IPS-20b (cell line): ENCODE results near the gene CDKN2AIP.
"Not testable (repeated sequence)": the region's sequence is repeated elsewhere in the genome, so short reads cannot be mapped to it uniquely, and the experiment has no call there.

ENCODE experiments used
- H3K27ac ChIP-seq: one replicate; pipeline ENCODE4 v1.5.1; 2013; ENCODE audit warnings: low read length
- H3K27me3 ChIP-seq: 2 replicates; pipeline ENCODE4 v1.6.1; 2013; ENCODE audit warnings: mild to moderate bottlenecking, low read length, inconsistent platforms; ENCODE audit not compliant: insufficient read depth
- H3K36me3 ChIP-seq: 2 replicates; pipeline ENCODE4 v1.6.1; 2013; ENCODE audit warnings: low read depth, mild to moderate bottlenecking, inconsistent platforms, low read length, moderate library complexity; ENCODE audit not compliant: insufficient read depth
- H3K4me1 ChIP-seq: 2 replicates; pipeline ENCODE4 v1.6.1; 2013; ENCODE audit warnings: mild to moderate bottlenecking, control low read depth, inconsistent platforms, low read length, moderate library complexity; ENCODE audit not compliant: insufficient read depth
- H3K4me3 ChIP-seq: 2 replicates; pipeline ENCODE4 v1.5.1; 2013; ENCODE audit warnings: mild to moderate bottlenecking, low read length, inconsistent platforms
- H3K9ac ChIP-seq: 2 replicates; pipeline ENCODE4 v1.6.1; 2013; ENCODE audit warnings: low read depth, mild to moderate bottlenecking, inconsistent platforms, low read length, moderate library complexity
- H3K9me3 ChIP-seq: 2 replicates; pipeline ENCODE4 v1.6.1; 2013; ENCODE audit warnings: mild to moderate bottlenecking, low read depth, low read length, inconsistent platforms; ENCODE audit not compliant: insufficient read depth

The CDKN2AIP gene

GRCh38 chr4:183482515-183483095 lies 38.2 kb downstream of the CDKN2AIP start:
- not testable (repeated sequence) for H3K4me1 ChIP-seq, H3K27ac ChIP-seq, H3K4me3 ChIP-seq

GRCh38 chr4:183483997-183484396 lies 39.6 kb downstream of the CDKN2AIP start:
- no peaks in the 10 kb centered on the region for H3K27me3 ChIP-seq

More at GRCh38 chr4:183482515-183483095, 38.2 kb downstream of the CDKN2AIP start:
- H3K27me3 ChIP-seq, H3K9me3 ChIP-seq, H3K9ac ChIP-seq, H3K36me3 ChIP-seq: not testable (repeated sequence)

DNA sequence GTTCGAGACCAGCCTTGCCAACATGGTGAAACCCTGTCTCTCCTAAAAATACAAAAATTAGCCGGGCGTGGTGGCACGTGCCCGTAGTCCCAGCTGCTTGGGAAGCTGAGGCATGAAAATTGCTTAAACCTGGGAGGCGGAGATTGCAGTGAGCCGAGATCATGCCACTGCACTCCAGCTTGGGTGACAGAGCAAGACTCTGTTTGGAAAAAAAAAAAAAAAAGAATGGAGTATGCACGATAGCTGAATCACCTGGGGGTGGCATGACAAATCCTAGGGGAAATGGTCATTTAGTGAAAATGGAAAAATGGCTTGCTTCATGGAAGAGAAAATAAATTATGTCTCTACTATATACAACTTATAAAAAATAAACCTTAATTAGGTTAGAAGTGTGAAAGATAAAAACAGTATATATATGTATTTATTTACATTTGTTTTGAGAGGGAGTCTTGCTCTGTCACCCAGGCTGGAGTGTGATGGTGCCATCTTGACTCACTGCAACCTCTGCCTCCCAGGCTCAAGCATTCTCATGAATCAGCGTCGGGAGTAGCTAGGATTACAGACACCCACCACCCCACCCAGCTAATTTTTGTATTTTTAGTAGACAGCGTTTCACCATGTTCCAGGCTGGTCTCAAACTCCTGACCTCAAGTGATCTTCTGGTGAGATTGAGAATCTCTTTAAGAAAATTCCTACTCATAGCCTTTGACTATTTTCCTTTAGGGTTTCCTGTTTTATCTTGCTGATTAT lies 41.1 kb downstream of the CDKN2AIP start:
- Histone ChIP-seq H3K4me3 (no peak overlapping the region), H3K36me3 (no peaks in the 10 kb centered on the region), H3K9ac (no peak overlapping the region), H3K27me3 (no peaks in the 10 kb centered on the region), H3K9me3 (no peaks in the 10 kb centered on the region), H3K27ac (no peak overlapping the region), H3K4me1 (no peaks in the 10 kb centered on the region)

More at GRCh38 chr4:183483997-183484396, 39.6 kb downstream of the CDKN2AIP start:
- H3K36me3 ChIP-seq, result no peaks in the 10 kb centered on the region
- no peak overlapping the region for H3K9ac ChIP-seq
- no peaks in the 10 kb centered on the region for H3K4me1 ChIP-seq
- no peaks in the 10 kb centered on the region for H3K9me3 ChIP-seq
- no peak overlapping the region for H3K27ac ChIP-seq
- no peak overlapping the region for H3K4me3 ChIP-seq

DNA sequence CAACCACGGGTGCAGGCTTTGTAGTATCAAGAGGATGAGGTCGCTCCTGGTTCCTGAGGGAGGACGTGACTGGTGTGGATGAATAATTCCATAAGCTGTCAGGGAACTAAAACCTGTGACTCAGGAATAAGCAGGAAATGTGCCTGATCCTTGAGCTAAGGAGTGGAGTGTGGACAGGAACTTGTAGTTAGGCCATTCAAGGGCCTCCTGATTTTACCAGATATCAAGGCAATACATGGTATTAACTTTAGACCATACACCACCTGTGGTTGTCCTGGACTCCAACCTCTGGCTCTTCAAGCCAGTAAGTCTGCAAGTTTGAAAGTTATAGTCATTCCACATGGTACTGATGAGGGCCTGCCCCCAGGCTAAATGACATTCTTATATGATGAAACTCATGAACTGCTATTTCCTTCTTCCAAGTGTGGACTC lies 48.4 kb downstream of the CDKN2AIP start:
- Histone ChIP-seq H3K4me3 (no peak overlapping the region), H3K9me3 (no peaks in the 10 kb centered on the region), H3K27ac (no peak overlapping the region), H3K4me1 (no peaks in the 10 kb centered on the region), H3K36me3 (peaks cover 8% of the 10 kb centered on the region; the same call in 1 of the 2 replicates), H3K27me3 (no peaks in the 10 kb centered on the region), H3K9ac (no peak overlapping the region)

DNA sequence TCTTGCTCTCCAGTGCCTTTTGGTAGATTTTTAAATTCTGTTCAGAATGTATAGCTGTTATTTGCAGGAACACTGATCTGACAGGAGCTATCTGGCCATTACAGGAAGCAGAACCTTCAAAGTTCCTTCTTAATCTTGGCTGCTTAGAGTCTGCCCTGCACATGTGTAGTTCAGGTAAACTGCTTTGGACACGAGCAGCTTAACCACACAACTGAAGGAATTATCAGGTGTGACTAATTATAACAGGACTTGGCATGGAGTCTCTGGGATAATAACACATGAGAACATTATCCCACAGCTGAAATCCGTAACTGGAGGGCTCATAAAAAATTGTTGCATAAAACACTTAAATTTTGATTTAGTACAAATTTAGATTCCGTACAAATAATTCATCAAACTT lies 48.8 kb downstream of the CDKN2AIP start:
- no peaks in the 10 kb centered on the region for H3K9me3 ChIP-seq

GRCh38 chr4:183495184-183495583 lies 50.7 kb downstream of the CDKN2AIP start:
- Histone ChIP-seq H3K27ac (no peak overlapping the region), H3K4me3 (no peak overlapping the region), H3K9me3 (no peaks in the 10 kb centered on the region)

More for the DNA sequence above, 48.8 kb downstream of the CDKN2AIP start:
- Histone ChIP-seq H3K27me3 (no peaks in the 10 kb centered on the region), H3K9ac (no peak overlapping the region), H3K36me3 (peaks cover 8% of the 10 kb centered on the region; the same call in 1 of the 2 replicates), H3K27ac (no peak overlapping the region), H3K4me3 (no peak overlapping the region), H3K4me1 (no peaks in the 10 kb centered on the region)

More at GRCh38 chr4:183495184-183495583, 50.7 kb downstream of the CDKN2AIP start:
- peaks cover 8% of the 10 kb centered on the region; the same call in 1 of the 2 replicates for H3K36me3 ChIP-seq
- H3K27me3 ChIP-seq, result no peaks in the 10 kb centered on the region
- H3K9ac ChIP-seq, result no peak overlapping the region
- H3K4me1 ChIP-seq, result no peaks in the 10 kb centered on the region
